ENCODE data around the gene ARHGEF4.

The ARHGEF4 gene

GRCh38 chr2:130917006-130917688 lies 80.4 kb downstream of the ARHGEF4 start:
- no peak for DNase-seq (ENCODE audit: low spot score)

DNA sequence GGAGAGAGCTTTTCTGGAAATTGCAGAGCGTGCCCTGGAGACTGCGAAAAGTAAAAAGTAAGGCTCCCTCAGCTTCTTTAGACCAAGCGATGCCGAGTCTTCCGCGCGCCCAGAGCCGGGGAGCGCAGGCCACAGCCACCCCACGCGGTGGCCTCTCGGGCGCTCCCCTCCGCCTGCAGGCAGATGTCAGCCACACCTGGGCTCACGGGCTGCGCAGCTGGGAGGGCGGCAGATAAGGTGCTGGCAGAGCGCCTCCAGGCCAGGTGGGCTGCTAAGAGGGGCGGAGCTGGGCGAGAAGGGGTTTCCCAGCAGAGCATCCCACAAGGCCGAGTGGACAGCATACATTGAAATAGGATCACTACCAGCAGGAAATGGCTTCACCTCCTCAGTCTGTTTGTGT lies 81.7 kb downstream of the ARHGEF4 start:
- DNase-seq (ENCODE audit: low spot score), result no peak

DNA sequence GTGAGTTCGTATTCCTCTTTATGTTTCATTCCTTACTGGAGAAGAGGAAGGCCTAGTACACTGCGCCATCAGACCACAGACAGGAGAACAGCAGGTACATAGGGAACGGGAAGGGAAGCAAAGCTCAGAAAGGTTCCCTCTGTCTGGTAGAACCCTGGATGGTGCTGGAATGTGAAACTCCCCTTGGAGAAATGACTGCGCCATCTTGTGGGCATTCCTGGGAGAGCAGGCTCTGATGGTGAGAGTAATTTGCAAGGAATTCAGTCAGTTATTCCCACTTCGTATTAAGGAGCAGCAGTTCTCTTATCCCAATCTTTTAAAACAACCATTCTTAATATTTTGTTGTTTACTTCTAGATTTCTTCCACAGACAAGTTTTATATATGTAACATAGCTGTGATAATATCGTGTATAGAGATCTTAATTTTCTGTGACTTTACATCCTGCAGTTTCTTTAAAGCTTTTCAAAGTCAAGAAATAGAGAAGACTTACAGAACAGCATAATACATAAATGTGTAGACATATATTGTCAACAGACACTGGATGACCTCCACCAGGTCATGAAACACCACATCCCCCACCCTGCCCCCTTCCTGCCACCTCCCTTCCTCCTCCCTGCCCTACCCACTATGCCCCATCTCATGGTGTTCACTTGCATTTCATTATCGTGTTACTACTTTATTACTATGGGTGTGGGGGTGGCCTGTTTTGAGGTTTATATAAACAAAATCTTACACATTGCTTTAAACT lies 83.9 kb downstream of the ARHGEF4 start:
- DNase-seq (ENCODE audit: low spot score), result peak; percentile 65

DNA sequence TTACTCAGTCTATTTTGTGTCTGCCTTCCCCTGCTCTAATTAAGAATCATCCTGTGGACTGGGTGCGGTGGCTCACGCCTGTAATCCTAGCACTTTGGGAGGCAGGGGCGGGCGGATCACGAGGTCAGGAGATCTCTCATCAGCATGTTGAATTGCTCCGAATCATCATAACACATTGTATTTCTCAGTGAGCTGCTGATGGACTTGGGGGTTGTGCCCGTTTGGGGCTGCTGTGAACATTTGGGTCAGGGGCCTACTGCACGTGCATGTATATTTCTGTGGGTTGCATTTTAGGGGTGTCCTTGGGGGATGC lies 84.4 kb downstream of the ARHGEF4 start:
- no peak for DNase-seq (ENCODE audit: low spot score)

DNA sequence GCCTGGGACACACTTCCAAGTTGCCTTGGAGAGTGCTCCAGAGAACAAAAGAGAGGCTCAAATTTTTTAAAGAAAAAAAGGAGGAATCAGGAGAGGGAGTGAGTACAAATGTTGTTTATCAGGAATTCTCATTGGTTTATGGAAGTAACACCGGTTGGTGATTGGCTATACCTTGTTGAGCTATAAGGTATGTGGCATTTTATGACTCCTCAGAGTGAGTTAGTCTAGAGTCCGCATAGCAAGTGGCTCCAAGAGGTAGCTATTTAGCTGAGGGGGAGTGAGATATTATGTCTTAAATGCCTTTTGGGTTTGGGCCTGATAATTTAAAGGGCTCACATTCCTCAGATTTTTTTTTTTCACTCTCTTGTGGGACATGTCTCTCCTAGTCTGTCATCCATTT lies 85.7 kb downstream of the ARHGEF4 start:
- DNase-seq (ENCODE audit: low spot score), result no peak

DNA sequence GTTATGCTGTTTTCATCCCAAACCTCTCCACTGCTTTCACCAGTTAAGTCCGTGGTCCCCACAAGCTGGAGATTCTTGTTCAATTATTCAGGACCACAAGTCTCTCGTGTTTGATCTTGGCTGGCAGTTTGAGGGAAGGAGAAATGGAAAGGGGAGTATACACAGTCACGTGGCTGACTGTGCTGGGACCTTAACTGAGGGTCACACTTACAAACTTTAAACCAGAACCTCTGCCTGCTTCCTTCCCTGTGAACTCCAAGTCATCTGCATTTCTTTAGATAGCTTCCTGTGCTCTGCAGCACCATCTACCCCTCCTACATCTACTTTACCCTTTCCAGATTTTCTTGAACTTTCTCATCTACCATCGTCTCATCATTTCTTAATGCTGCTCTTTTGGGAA lies 91.7 kb downstream of the ARHGEF4 start:
- DNase-seq (ENCODE audit: low spot score), result no peak

GRCh38 chr2:130930740-130931659 lies 94.3 kb downstream of the ARHGEF4 start:
- no peak for DNase-seq (ENCODE audit: low spot score)

GRCh38 chr2:130933501-130933900 lies 96.8 kb downstream of the ARHGEF4 start:
- DNase-seq (ENCODE audit: low spot score), result no peak

DNA sequence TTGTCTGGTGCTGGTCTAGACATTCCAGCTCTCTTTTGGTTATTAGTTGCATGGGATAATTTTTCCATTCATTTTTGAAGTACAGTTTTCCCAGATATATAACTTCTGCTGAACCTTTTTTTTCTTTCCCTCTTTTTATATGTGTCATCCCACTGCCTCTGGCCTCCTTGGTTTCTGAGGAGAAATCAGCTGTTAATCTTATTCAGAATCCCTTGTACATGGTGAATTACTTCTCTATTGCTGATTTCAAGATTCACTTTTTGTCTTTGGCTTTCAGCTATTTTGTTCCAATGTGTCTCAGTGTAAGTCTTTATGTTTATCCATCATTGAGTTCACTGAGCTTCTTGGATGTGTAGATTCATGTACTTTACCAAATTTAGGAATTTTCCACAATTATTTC lies 99.7 kb downstream of the ARHGEF4 start:
- no peak for DNase-seq (ENCODE audit: low spot score)

DNA sequence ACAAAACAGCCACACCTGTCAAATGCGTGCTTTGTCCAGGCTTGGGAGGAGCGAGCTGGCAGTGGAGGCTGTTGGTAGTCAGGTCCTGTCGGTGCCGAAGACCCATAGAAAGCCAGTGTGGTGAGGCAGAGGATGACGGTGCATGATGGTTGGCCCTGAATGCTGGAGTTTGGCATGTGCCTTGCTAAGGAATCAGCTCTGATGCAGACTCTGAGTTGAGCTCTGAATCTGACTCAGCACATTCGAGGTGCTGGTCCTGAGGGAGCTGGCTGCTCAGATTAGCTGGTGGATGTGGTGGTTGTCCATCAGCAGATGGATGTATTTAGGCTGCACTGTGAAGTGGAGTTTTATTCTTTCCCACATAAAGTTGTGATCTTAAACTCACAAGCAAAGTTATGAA lies 111.3 kb downstream of the ARHGEF4 start:
- no peak for DNase-seq (ENCODE audit: low spot score)

- DNase-seq (ENCODE audit: low spot score), result no peak
Observed at GRCh38 chr2:130949954-130950353, 113.2 kb downstream of the ARHGEF4 start.

DNA sequence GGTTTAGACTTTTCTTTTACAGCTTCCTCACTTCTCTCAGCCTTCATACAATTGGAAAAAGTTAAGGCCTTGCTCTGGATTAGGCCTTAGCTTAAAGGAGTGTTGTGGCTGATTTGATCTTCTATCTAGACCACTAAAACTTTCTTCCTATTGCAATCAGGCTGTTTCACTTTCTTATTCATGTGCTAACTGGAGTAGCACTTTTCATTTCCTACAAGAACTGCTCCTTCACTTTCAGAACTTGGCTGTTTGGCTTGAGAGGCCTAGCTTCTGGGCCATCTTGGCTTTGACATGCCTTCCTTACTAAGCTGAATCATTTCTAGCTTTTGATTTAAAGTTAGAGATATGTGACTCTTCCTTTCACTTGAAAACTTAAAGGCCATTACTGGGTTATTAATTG lies 114.3 kb downstream of the ARHGEF4 start:
- DNase-seq (ENCODE audit: low spot score), result no peak

- no peak for DNase-seq (ENCODE audit: low spot score)
Observed at GRCh38 chr2:130954873-130955272, 118.2 kb downstream of the ARHGEF4 start.

DNA sequence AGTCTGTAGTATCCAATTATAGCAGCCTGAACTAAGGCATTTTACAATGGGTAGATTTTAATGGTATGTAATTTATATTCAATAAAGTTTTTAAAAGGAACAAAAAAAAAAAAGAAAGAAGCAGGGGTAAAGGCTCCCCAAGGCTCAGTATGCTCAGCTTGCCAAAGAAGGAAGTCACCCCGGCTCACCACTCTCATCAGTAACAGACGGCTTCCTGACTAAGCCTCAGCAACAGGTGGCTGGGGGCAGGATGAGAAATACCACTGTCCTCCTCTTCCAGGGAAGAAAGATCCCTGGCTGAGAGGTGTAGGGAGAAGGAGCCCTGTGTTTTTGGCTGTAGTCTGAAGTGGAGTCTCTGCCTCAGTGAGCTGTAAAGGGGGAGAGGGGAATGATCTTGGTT lies 121.2 kb downstream of the ARHGEF4 start:
- no peak for DNase-seq (ENCODE audit: low spot score)

DNA sequence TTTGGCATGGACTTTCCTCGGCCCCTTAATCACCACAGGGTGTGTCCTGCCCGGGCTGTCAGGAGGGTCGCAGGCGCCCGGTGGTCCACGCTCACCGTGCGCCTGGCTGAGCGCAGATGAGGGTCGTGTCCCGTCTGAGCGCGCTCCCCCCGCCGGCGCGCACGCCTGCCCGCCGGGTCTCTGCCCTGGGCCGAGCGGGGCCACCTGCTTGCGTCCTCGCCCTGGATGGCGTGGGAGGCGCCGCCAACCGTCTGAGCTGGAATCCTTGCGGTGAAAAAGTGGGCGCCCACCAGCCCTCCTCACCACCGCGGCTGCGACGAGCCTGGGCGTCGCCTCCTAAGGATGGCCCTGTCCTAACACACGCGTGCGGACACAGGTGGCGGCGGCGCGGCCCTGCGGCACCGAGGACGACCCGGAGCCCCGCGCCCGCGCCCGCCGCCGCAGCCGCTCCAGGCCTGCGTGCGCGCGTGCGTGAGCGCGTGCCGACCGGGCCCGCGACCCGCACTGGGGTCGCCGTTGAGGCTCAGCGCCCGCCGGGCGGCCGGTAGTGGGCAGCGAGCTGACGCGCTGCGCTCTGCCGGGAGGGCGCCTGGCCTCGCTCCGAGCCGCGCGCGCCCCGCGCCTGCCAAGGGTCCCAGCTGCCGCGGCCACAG lies 126.6 kb downstream of the ARHGEF4 start:
- DNase-seq (ENCODE audit: low spot score), result peak; percentile 52

GRCh38 chr2:130963849-130964793 lies 127.4 kb downstream of the ARHGEF4 start:
- DNase-seq (ENCODE audit: low spot score), result peak; percentile 56

DNA sequence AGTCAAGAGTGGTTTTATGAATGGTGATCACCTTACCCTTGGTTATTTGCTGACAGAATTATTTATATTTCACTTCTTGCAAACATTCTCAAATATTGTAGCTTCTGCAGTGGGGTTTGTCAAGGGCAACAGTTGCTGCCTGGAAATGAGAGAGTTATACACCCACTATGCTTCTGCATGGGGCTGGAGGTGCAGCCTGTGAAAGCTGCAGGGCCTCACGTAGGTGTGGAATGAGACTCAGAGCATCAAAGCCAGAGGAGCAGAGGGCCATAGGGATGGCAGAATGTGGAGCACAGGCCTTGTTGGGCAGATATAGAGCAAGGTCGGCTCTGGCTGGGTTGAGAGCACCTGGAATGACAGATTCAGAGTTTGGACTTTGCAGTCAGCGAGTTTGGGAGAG lies 128.2 kb downstream of the ARHGEF4 start:
- DNase-seq (ENCODE audit: low spot score), result no peak

DNA sequence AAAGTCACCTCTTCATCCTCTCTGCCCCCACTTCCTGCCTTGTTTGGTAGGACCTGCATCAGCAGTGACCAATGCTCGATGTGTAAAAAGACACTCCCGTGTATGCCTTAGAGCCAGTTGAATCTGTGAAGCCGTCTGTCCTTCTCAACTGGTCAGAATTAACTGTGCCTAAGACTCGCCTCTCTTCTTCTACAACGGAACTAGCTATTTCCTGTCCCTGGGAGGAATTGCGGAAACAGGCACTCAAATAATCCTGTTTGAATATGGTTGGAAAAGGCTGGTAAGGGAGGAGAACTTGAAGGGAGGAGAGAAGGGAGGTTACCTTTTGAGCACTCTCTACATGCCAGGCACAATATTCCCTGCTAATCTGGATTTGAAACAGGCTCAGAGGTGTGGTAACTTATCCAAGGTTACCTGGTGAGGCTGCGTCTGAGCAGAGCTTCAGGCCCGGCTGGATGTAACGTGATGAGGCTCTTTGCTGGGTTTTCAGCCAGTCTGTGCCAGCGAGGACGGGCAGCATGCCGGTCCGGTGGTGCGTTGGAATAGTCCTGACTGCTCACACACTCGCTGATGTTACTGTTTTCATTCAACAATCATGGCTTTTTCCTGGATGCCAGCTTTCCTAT lies 129.5 kb downstream of the ARHGEF4 start:
- no peak for DNase-seq (ENCODE audit: low spot score)

DNA sequence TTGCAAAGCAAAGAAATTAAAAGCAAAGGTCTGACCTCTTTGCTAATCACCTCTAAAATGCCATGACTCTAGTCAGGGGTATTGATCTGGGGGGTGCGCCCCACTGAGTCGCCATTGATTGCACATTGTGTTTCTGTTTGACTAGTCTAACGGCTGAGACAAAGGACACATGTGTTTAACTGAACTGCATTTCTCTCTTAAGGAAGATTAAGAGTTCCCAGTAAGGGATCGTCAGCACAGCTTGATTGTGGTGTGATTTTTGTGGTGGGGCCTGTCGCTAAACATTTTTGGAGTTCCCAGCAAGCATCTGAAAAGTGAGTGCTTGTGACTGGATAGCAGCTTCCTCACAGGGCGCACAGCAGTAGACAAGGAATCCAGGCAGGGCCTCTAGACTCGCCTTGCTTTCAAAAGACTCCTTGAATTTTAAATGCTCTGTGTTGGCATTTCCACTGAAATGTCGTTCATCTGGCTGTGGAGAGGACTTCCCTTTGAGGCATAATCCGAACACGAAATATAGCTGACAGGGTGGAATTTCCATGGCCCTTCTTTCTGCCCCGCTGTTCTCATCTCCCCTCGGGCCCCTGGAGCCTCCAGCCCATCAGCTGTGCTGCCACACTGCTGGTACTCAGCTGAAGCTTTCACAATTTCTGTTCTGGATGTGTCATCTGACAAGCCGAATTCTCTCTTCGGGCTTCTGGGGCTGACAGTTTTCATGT lies 130.2 kb downstream of the ARHGEF4 start:
- no peak for DNase-seq (ENCODE audit: low spot score)

- DNase-seq (ENCODE audit: low spot score), result no peak
Observed at GRCh38 chr2:130972410-130972809, 135.7 kb downstream of the ARHGEF4 start.
